Neural progenitor cell (in vitro differentiated cells): ENCODE data around the gene SLC10A7. TPM values are rescaled to one million over a fixed set of nuclear protein-coding genes. Genes with fewer than 3 reads are reported as not detected.

Source experiments
- DNase-seq: peaks from one replicate; pipeline ENCODE4 v3.0.0-alpha.2; 2016; ENCODE audit warnings: low spot score
- H2AFZ ChIP-seq: fragments of 200-600 bp; sonication (generic); replicated peaks from 2 replicates; pipeline ENCODE4 v1.6.1; 2016; ENCODE audit warnings: antibody characterized with exemption
- H3F3A ChIP-seq: fragments of 200-600 bp; sonication (generic); 2 replicates; pipeline ENCODE4 v1.6.1; 2016; ENCODE audit warnings: antibody characterized with exemption, low read depth
- H3K27ac ChIP-seq: fragments of 200-600 bp; sonication (generic); 2 replicates; pipeline ENCODE4 v1.5.1; 2016; ENCODE audit warnings: mild to moderate bottlenecking
- H3K27me3 ChIP-seq: fragments of 200-600 bp; sonication (generic); 2 replicates; pipeline ENCODE4 v1.6.1; 2016; ENCODE audit warnings: mild to moderate bottlenecking, moderate library complexity
- H3K36me3 ChIP-seq: fragments of 200-600 bp; sonication (generic); 2 replicates; pipeline ENCODE4 v1.5.1; 2016
- H3K4me1 ChIP-seq: fragments of 200-600 bp; sonication (generic); 2 replicates; pipeline ENCODE4 v1.6.1; 2016; ENCODE audit warnings: mixed run types
- H3K4me2 ChIP-seq: fragments of 200-600 bp; sonication (generic); 2 replicates; pipeline ENCODE4 v1.6.1; 2016
- H3K4me3 ChIP-seq: fragments of 200-600 bp; sonication (generic); 2 replicates; pipeline ENCODE4 v1.5.1; 2016
- H3K79me2 ChIP-seq: fragments of 200-600 bp; sonication (generic); 2 replicates; pipeline ENCODE4 v1.6.1; 2016; ENCODE audit warnings: low read depth
- H3K9ac ChIP-seq: fragments of 200-600 bp; sonication (generic); 2 replicates; pipeline ENCODE4 v1.6.1; 2016
- H3K9me3 ChIP-seq: fragments of 200-600 bp; sonication (generic); 2 replicates; pipeline ENCODE4 v1.5.1; 2016; ENCODE audit warnings: low read depth
- H4K20me1 ChIP-seq: fragments of 200-600 bp; sonication (generic); 2 replicates; pipeline ENCODE4 v1.6.1; 2016; ENCODE audit warnings: low read depth
- H3K27ac Mint-ChIP-seq: 3 replicates; pipeline ENCODE4 v1.8.0; 2021; ENCODE audit warnings: mixed read lengths
- H3K27me3 Mint-ChIP-seq: 2 replicates; pipeline ENCODE4 v1.8.0; 2022; ENCODE audit warnings: low read depth, mild to moderate bottlenecking, inconsistent platforms, moderate library complexity, mixed read lengths; ENCODE audit not compliant: insufficient read depth
- H3K36me3 Mint-ChIP-seq: 3 replicates; pipeline ENCODE4 v1.8.0; 2021; ENCODE audit warnings: mixed read lengths
- H3K4me1 Mint-ChIP-seq: 3 replicates; pipeline ENCODE4 v1.8.0; 2021; ENCODE audit warnings: mixed read lengths
- H3K4me3 Mint-ChIP-seq: 3 replicates; pipeline ENCODE4 v1.8.0; 2021; ENCODE audit warnings: mild to moderate bottlenecking, moderate library complexity, mixed read lengths
- H3K9me3 Mint-ChIP-seq: 3 replicates; pipeline ENCODE4 v1.8.0; 2020; ENCODE audit warnings: mixed read lengths
- CTCF ChIP-seq: fragments of 200-600 bp; sonication (generic); IDR thresholded peaks from 2 replicates; pipeline ENCODE4 v1.5.1; 2017; ENCODE audit warnings: antibody characterized with exemption, mild to moderate bottlenecking
- EZH2 ChIP-seq: fragments of 200-600 bp; sonication (generic); IDR thresholded peaks from 2 replicates; pipeline ENCODE4 v1.6.1; 2017; ENCODE audit warnings: antibody characterized with exemption, mild to moderate bottlenecking, moderate library complexity
- EZH2phosphoT487 ChIP-seq: fragments of 200-600 bp; sonication (generic); IDR thresholded peaks from 2 replicates; pipeline ENCODE4 v1.6.1; 2017; ENCODE audit warnings: antibody characterized with exemption
- total RNA-seq: library from RNA; depleted of rRNA; stranded (reverse); fragments of >200 nt; gene quantifications from 2 replicates; pipeline ENCODE4 v1.2.3, GENCODE V29; 2015; ENCODE audit warnings: low replicate concordance

Gene SLC10A7
- total RNA-seq, 1 donor from 2014 or later, result 9.9 TPM

- Mint-ChIP-seq H3K27me3 (no peaks in the 10 kb centered on the region), H3K9me3 (peaks cover 4% of the 10 kb centered on the region), H3K4me1 (no peaks in the 10 kb centered on the region), H3K4me3 (no peak overlapping the region), H3K36me3 (peaks cover 5% of the 10 kb centered on the region), H3K27ac (no peak overlapping the region)
- Histone ChIP-seq H3K4me1 (no peaks in the 10 kb centered on the region), H3K27ac (no peak overlapping the region), H3K36me3 (no peaks in the 10 kb centered on the region), H4K20me1 (no peaks in the 10 kb centered on the region), H3K9ac (no peak overlapping the region), H3K27me3 (no peaks in the 10 kb centered on the region), H3K4me2 (no peak overlapping the region), H3F3A (no peaks in the 10 kb centered on the region), H2AFZ (no peak overlapping the region), H3K79me2 (no peaks in the 10 kb centered on the region), H3K4me3 (no peak overlapping the region), H3K9me3 (no peaks in the 10 kb centered on the region)
- no peak for DNase-seq
- no peak for TF ChIP-seq EZH2phosphoT487
- TF ChIP-seq CTCF, result no peak
- TF ChIP-seq EZH2, result no peak
Measured at GRCh38 chr4:146445198-146446150, 76.3 kb downstream of the SLC10A7 start.

GRCh38 chr4:146443525-146443924, 78.2 kb downstream of the SLC10A7 start:
- Mint-ChIP-seq H3K9me3 (peaks cover 4% of the 10 kb centered on the region), H3K4me1 (no peaks in the 10 kb centered on the region), H3K36me3 (peaks cover 5% of the 10 kb centered on the region), H3K4me3 (no peak overlapping the region), H3K27ac (no peak overlapping the region), H3K27me3 (no peaks in the 10 kb centered on the region)
- H2AFZ ChIP-seq, result no peak overlapping the region
- H3K27ac ChIP-seq, result no peak overlapping the region
- no peaks in the 10 kb centered on the region for H3F3A ChIP-seq
- H3K4me2 ChIP-seq, result no peak overlapping the region
- no peak overlapping the region for H3K4me3 ChIP-seq
- H3K36me3 ChIP-seq, result no peaks in the 10 kb centered on the region
- H3K9ac ChIP-seq, result no peak overlapping the region
- H3K79me2 ChIP-seq, result no peaks in the 10 kb centered on the region
- H4K20me1 ChIP-seq, result no peaks in the 10 kb centered on the region
- H3K9me3 ChIP-seq, result no peaks in the 10 kb centered on the region
- H3K27me3 ChIP-seq, result no peaks in the 10 kb centered on the region
- no peak for DNase-seq
- no peak for TF ChIP-seq EZH2phosphoT487
- TF ChIP-seq CTCF, result no peak
- TF ChIP-seq EZH2, result no peak
- no peaks in the 10 kb centered on the region for H3K4me1 ChIP-seq

- Histone ChIP-seq H3K9me3 (no peaks in the 10 kb centered on the region), H3K27me3 (no peaks in the 10 kb centered on the region), H2AFZ (no peak overlapping the region), H3K27ac (no peak overlapping the region), H3K4me1 (no peaks in the 10 kb centered on the region), H3K4me3 (no peak overlapping the region), H4K20me1 (no peaks in the 10 kb centered on the region), H3K4me2 (no peak overlapping the region), H3F3A (no peaks in the 10 kb centered on the region), H3K36me3 (no peaks in the 10 kb centered on the region), H3K79me2 (no peaks in the 10 kb centered on the region), H3K9ac (no peak overlapping the region)
- Mint-ChIP-seq H3K9me3 (peaks cover 4% of the 10 kb centered on the region), H3K4me3 (no peak overlapping the region), H3K27me3 (no peaks in the 10 kb centered on the region), H3K27ac (no peak overlapping the region), H3K4me1 (peaks cover 6% of the 10 kb centered on the region), H3K36me3 (peaks cover 5% of the 10 kb centered on the region)
- no peak for DNase-seq
- TF ChIP-seq EZH2 (no peak), EZH2phosphoT487 (no peak), CTCF (no peak)
Measured at GRCh38 chr4:146442801-146443200, 78.9 kb downstream of the SLC10A7 start.
